ENCODE data around the gene YIPF3. TPM values are rescaled to one million over a fixed set of nuclear protein-coding genes. Genes with fewer than 3 reads are reported as not detected.

The YIPF3 gene
- total RNA-seq, 4 donors from 2014 or later = 73.6 to 96.9 (median 84.9) TPM

DNA sequence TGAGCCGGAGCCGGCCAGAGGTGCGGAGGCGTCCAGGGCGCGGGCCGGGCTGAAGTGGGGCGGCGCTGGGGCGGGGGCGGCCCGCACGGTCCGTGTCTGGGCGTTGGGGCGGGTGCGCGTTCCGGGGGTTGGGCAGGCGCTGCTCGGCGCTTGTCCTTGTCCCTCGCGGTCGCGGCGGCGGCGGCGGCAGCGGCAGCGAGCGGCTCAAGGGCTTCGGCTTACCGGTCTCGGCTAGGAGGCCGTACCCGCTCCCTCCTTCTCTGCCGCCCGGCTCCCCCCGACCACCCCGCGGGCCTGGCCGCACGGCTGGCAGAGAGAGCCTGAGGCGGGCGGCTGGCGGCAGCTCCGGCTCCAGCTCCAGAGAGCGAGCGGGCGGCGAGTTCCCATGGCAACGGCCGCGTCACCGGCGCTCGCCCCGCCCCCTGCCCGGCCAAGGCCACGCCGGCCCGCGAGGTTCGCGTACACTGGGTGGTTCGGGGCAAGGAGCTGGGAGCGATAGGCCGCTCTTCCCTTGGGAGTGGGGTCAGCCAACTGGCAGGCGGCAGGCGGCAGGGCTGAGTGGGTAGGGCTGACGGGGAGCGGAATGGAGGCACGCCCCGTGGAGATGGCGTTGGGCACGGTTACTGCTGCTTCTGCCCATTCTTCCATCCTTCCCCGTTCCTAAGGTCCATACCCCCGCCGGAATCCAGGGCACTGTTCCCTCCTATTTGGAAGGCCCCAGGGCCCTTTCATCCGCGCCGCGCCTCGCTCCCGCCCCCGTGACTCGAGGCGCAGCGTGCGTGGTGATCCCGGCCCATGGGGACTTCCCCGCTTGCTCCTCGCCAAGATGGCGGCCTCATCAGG lies 6.5 kb downstream of the YIPF3 start, which contains the start of gene LRRC73:
Gene LRRC73 (minus strand): TSS at position 363 of the 843 bp plus-strand sequence. CDS start 561 bp downstream, outside the sequence.
- peaks cover 44 to 51% (median 46%) of the 10 kb centered on the region in 4 donors for H3K36me3 ChIP-seq
- TF ChIP-seq POLR2A (IDR thresholded peaks at IDR 0.05; ENCODE audit: low read depth) (no peak), EP300 (IDR thresholded peaks at IDR 0.05) (no peak), POLR2AphosphoS5 (IDR thresholded peaks at IDR 0.05) (peak; percentile 66 to 67)
- TF ChIP-seq, protein P1, sequence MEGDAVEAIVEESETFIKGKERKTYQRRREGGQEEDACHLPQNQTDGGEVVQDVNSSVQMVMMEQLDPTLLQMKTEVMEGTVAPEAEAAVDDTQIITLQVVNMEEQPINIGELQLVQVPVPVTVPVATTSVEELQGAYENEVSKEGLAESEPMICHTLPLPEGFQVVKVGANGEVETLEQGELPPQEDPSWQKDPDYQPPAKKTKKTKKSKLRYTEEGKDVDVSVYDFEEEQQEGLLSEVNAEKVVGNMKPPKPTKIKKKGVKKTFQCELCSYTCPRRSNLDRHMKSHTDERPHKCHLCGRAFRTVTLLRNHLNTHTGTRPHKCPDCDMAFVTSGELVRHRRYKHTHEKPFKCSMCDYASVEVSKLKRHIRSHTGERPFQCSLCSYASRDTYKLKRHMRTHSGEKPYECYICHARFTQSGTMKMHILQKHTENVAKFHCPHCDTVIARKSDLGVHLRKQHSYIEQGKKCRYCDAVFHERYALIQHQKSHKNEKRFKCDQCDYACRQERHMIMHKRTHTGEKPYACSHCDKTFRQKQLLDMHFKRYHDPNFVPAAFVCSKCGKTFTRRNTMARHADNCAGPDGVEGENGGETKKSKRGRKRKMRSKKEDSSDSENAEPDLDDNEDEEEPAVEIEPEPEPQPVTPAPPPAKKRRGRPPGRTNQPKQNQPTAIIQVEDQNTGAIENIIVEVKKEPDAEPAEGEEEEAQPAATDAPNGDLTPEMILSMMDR (IDR thresholded peaks at IDR 0.05) = no peak
- H3K4me1 ChIP-seq = peaks cover 42 to 58% (median 52%) of the 10 kb centered on the region in 4 donors
- peak within 1 kb of the TSS; percentile 65 to 83 (median 73) for H3K4me3 ChIP-seq
- WGBS = 10% methylated on average over 18 of the region's 96 CpGs
- peak; percentile 94 for DNase-seq (ENCODE audit: extremely low spot score)
- intact Hi-C loops (cut with DNase I) = loop anchor here (5.0 to 10.0 kb wide), 2 partner anchors 248 to 335 kb away; partner anchors contain the start of gene SRF
- H3K9me3 ChIP-seq = no peaks in the 10 kb centered on the region
- H3K27me3 ChIP-seq = peaks cover 0 to 6% (median 0%) of the 10 kb centered on the region in 4 donors
- peak within 1 kb of the TSS; percentile 54 to 70 (median 60) for H3K27ac ChIP-seq (replicated peaks in 1 of 4)

DNA sequence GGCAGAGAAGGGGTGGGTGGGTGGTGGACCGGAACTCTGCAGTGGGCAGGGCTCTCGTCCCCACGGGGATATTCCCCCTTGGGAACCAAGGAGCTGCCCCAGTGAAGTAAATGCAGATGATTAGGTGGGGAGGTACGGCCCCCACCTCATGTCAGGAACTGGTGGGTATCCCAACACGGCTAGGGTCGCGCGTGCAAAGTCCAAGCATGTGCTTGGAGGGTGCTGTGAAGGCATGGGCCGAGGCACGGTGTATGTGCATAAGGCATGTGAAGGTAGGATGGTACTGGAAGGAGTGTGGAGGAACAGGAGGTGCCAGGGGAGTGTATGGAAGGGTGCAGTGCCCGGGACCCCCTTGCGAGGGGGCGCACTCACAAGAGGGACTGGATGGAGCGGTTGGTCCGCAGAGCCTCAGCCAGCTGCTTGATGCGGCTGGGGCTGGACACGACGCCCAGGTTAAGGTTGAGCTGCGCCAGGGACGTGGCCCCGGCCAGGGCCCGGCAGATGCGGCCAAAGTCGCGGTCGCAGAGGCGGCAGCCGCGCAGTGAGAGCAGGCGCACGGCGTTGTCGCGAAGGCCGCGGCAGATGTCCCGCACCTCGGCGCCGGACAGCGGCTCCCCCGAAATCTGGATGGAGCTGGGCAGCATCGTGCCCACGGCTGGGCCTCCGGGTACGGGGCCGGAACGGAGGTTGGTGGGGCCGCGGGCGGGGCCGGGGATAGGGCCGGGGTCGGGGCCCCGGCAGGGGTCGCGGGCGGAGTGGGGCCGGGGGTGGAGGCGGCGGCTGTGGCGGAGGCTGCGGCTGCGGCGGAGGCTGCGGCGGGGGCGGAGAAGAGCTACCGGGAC lies 7.4 kb downstream of the YIPF3 start:
- DNase-seq (ENCODE audit: extremely low spot score) = no peak
- no peak for TF ChIP-seq POLR2A (IDR thresholded peaks at IDR 0.05; ENCODE audit: low read depth)
- TF ChIP-seq, protein P1 (IDR thresholded peaks at IDR 0.05) = no peak
- TF ChIP-seq POLR2AphosphoS5 (IDR thresholded peaks at IDR 0.05) = no peak
- no peak for TF ChIP-seq EP300 (IDR thresholded peaks at IDR 0.05)
- Histone ChIP-seq H3K27ac (replicated peaks in 1 of 4) (peak overlapping the region; percentile 54 to 70 (median 60)), H3K4me1 (peaks cover 34 to 50% (median 44%) of the 10 kb centered on the region in 4 donors), H3K27me3 (peaks cover 0 to 6% (median 0%) of the 10 kb centered on the region in 4 donors), H3K4me3 (peak overlapping the region; percentile 65 to 83 (median 73)), H3K36me3 (peaks cover 45 to 51% (median 47%) of the 10 kb centered on the region in 4 donors), H3K9me3 (no peaks in the 10 kb centered on the region)
- WGBS = 28% methylated on average over 21 of the region's 69 CpGs
- intact Hi-C loops (cut with DNase I) = loop anchor here (5.0 kb wide), 1 partner anchor 247 kb away; no protein-coding TSS in a partner anchor

DNA sequence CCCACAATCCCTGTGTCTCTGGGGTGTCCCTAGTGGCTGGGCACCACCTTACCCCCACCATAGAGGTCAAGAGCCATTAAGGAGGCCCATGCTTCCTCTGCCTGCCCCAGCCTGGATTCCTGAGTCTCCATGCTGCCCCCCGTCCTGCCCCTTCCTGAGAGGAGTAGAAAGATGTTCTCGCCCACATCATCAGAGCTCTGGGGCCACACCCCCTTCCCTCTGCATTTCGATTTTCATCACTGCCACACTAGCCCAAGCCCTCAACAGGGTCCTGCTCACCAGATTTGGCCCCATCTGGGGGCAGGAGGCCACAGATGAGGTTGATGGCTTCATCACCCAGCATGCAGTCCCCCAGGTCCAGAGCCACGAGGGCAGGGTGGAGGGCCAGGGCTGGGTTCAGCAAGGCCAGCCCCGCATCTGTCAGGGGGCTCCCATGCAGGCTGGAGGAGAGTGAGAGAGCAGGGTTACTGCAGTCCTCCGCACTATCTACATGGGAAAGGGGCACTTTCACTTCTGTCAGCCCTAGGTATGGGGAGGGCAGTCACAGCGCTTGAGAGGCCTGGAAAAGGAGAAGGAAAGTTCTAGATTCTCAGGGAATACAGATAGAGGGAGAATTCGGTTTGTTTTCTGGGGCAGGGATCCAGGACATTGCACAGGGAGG lies 8.1 kb downstream of the YIPF3 start:
- H3K9me3 ChIP-seq = no peaks in the 10 kb centered on the region
- 70% methylated on average over 7 of the region's 8 CpGs for WGBS
- intact Hi-C loops (cut with DNase I) = loop anchor here (5.0 kb wide), 1 partner anchor 246 kb away; no protein-coding TSS in a partner anchor
- peaks cover 30 to 43% (median 39%) of the 10 kb centered on the region in 4 donors for H3K4me1 ChIP-seq
- TF ChIP-seq POLR2A (IDR thresholded peaks at IDR 0.05; ENCODE audit: low read depth) = no peak
- no peak for TF ChIP-seq POLR2AphosphoS5 (IDR thresholded peaks at IDR 0.05)
- TF ChIP-seq, protein P1 (IDR thresholded peaks at IDR 0.05) = no peak
- no peak for TF ChIP-seq EP300 (IDR thresholded peaks at IDR 0.05)
- peaks cover 39 to 51% (median 47%) of the 10 kb centered on the region in 4 donors for H3K36me3 ChIP-seq
- peaks cover 0 to 6% (median 0%) of the 10 kb centered on the region in 4 donors for H3K27me3 ChIP-seq
- DNase-seq (ENCODE audit: extremely low spot score) = no peak
- no peak overlapping the region for H3K27ac ChIP-seq (replicated peaks in 1 of 4)
- H3K4me3 ChIP-seq = no peak overlapping the region

Measured in esophagus muscularis mucosa (tissue), 4 donors.